Tibial nerve (tissue), 4 donors: Measurements from ENCODE around the gene HTR3D. TPM values are rescaled to one million over a fixed set of nuclear protein-coding genes. Genes with fewer than 3 reads are reported as not detected.

Source experiments
- DNase-seq, 2 donors: peaks; one replicate each; pipeline ENCODE4 v3.0.0-alpha.2; 2019; ENCODE audit warnings: low spot score in 2 of 2
- H3K27ac ChIP-seq, 4 donors: fragments of 200-600 bp; sonication (generic) in 3 of 4; one replicate each; pipeline ENCODE4 v1.5.1; 2017 to 2019; ENCODE audit warnings: mild to moderate bottlenecking in 1 of 4
- H3K27me3 ChIP-seq, 2 donors: fragments of 200-600 bp; sonication (generic) in 1 of 2; one replicate each; pipeline versions ENCODE4 v1.5.1 to v1.6.0; 2017 to 2019
- H3K36me3 ChIP-seq, 3 donors: fragments of 200-600 bp; sonication (generic); one replicate each; pipeline ENCODE4 v1.5.1; 2018 to 2019
- H3K4me1 ChIP-seq, 4 donors: fragments of 200-600 bp; sonication (generic) in 3 of 4; one replicate each; pipeline ENCODE4 v1.5.1; 2017 to 2019
- H3K4me3 ChIP-seq, 4 donors: fragments of 200-600 bp; sonication (generic) in 3 of 4; one replicate each; pipeline ENCODE4 v1.5.1; 2017 to 2019; ENCODE audit warnings: mild to moderate bottlenecking in 1 of 4, moderate library complexity in 1 of 4
- H3K9me3 ChIP-seq, 4 donors: fragments of 200-600 bp; sonication (generic) in 3 of 4; one replicate each; pipeline ENCODE4 v1.5.1; 2017 to 2019
- CTCF ChIP-seq, 5 experiments: fragments of 200-600 bp in 3 of 5; fragments of 450-650 bp in 2 of 5; sonication (generic) in 3 of 5; IDR thresholded peaks; one replicate each; pipeline ENCODE4 v1.5.1; 2016 to 2019; ENCODE audit warnings: antibody characterized with exemption in 5 of 5, mild to moderate bottlenecking in 3 of 5, moderate library complexity in 2 of 5
- EP300 ChIP-seq, 2 donors: sonication (generic); formaldehyde crosslinking; IDR thresholded peaks; one replicate each; pipeline ENCODE4 v1.6.1; 2017; ENCODE audit warnings: antibody characterized with exemption in 2 of 2, mild to moderate bottlenecking in 1 of 2
- POLR2A ChIP-seq, 2 donors: fragments of 450-650 bp; IDR thresholded peaks; one replicate each; pipeline ENCODE4 v1.6.1; 2017; ENCODE audit warnings: antibody characterized with exemption in 2 of 2, mild to moderate bottlenecking in 2 of 2, moderate library complexity in 2 of 2
- WGBS, 2 donors: methylation state at CpG; one replicate each; pipeline ENCODE4 v1.1.5; 2018; 5-methylcytosine and 5-hydroxymethylcytosine counted together
- total RNA-seq, 4 donors: library from RNA; depleted of rRNA; stranded (reverse); fragments of >200 nt; gene quantifications; one replicate each; pipeline ENCODE4 v1.1.0, GENCODE V29; 2016

HTR3D gene
- total RNA-seq, 4 donors from 2014 or later, result not detected

- 64 to 94% methylated on average over 4 of the region's 4 CpGs for WGBS, 2 donors
- Histone ChIP-seq H3K4me3 (no peak overlapping the region), H3K27ac (no peak overlapping the region), H3K27me3 (no peaks in the 10 kb centered on the region), H3K36me3 (peaks cover 0 to 58% (median 0%) of the 10 kb centered on the region in 3 donors), H3K4me1 (peaks cover 0 to 28% (median 1%) of the 10 kb centered on the region in 4 donors), H3K9me3 (no peaks in the 10 kb centered on the region)
- DNase-seq, result no peak
- TF ChIP-seq CTCF (IDR thresholded peaks at IDR 0.05) (no peak), POLR2A (IDR thresholded peaks at IDR 0.05) (no peak), EP300 (IDR thresholded peaks at IDR 0.05) (no peak)
Measured at GRCh38 chr3:184011230-184011876, 20.2 kb upstream of the HTR3D start.

- Histone ChIP-seq H3K27ac (no peak overlapping the region), H3K27me3 (no peaks in the 10 kb centered on the region), H3K9me3 (no peaks in the 10 kb centered on the region), H3K4me1 (peaks cover 0 to 30% (median 5%) of the 10 kb centered on the region in 4 donors), H3K4me3 (no peak overlapping the region), H3K36me3 (peaks cover 0 to 58% (median 0%) of the 10 kb centered on the region in 3 donors)
- TF ChIP-seq EP300 (IDR thresholded peaks at IDR 0.05), result no peak
- TF ChIP-seq POLR2A (IDR thresholded peaks at IDR 0.05), result no peak
- no peak for TF ChIP-seq CTCF (IDR thresholded peaks at IDR 0.05)
- WGBS, 2 donors, result 85 to 93% methylated on average over 6 of the region's 6 CpGs
- DNase-seq, result no peak
Measured at GRCh38 chr3:184011937-184012889, 19.3 kb upstream of the HTR3D start.

- WGBS, 2 donors, result 78 to 79% methylated on average over 10 of the region's 10 CpGs
- peaks cover 0 to 29% (median 5%) of the 10 kb centered on the region in 4 donors for H3K4me1 ChIP-seq
Measured at GRCh38 chr3:184015381-184016019, 16.0 kb upstream of the HTR3D start.

GRCh38 chr3:184016169-184016570, 15.4 kb upstream of the HTR3D start:
- WGBS, 2 donors, result 61 to 71% methylated on average over 5 of the region's 5 CpGs
- Histone ChIP-seq H3K27me3 (no peaks in the 10 kb centered on the region), H3K27ac (peak overlapping the region in 1 of 4 donors; percentile 21), H3K4me3 (peak overlapping the region in 1 of 4 donors; percentile 76), H3K4me1 (peaks cover 0 to 29% (median 5%) of the 10 kb centered on the region in 4 donors), H3K9me3 (no peaks in the 10 kb centered on the region), H3K36me3 (peaks cover 0 to 30% (median 0%) of the 10 kb centered on the region in 3 donors)
- no peak for DNase-seq
- TF ChIP-seq EP300 (IDR thresholded peaks at IDR 0.05) (no peak), CTCF (IDR thresholded peaks at IDR 0.05) (no peak), POLR2A (IDR thresholded peaks at IDR 0.05) (no peak)

More at GRCh38 chr3:184015381-184016019, 16.0 kb upstream of the HTR3D start:
- H3K4me3 ChIP-seq, result no peak overlapping the region
- no peak for DNase-seq
- H3K27ac ChIP-seq, result no peak overlapping the region
- H3K36me3 ChIP-seq, result peaks cover 0 to 37% (median 0%) of the 10 kb centered on the region in 3 donors
- H3K9me3 ChIP-seq, result no peaks in the 10 kb centered on the region
- no peaks in the 10 kb centered on the region for H3K27me3 ChIP-seq
- TF ChIP-seq POLR2A (IDR thresholded peaks at IDR 0.05) (no peak), CTCF (IDR thresholded peaks at IDR 0.05) (no peak), EP300 (IDR thresholded peaks at IDR 0.05) (no peak)
